HG02870 (cell line): ENCODE results near the gene CD79A.
"Not testable (repeated sequence)": the region's sequence is repeated elsewhere in the genome, so short reads cannot be mapped to it uniquely, and the experiment has no call there.

Experiments used
- ATAC-seq: cut with Tn5 transposase; IDR thresholded peaks from one replicate; pipeline ENCODE4 v1.9.1; 2021; ENCODE audit warnings: mild to moderate bottlenecking, moderate library complexity; ENCODE audit not compliant: unreplicated experiment

The CD79A gene

DNA sequence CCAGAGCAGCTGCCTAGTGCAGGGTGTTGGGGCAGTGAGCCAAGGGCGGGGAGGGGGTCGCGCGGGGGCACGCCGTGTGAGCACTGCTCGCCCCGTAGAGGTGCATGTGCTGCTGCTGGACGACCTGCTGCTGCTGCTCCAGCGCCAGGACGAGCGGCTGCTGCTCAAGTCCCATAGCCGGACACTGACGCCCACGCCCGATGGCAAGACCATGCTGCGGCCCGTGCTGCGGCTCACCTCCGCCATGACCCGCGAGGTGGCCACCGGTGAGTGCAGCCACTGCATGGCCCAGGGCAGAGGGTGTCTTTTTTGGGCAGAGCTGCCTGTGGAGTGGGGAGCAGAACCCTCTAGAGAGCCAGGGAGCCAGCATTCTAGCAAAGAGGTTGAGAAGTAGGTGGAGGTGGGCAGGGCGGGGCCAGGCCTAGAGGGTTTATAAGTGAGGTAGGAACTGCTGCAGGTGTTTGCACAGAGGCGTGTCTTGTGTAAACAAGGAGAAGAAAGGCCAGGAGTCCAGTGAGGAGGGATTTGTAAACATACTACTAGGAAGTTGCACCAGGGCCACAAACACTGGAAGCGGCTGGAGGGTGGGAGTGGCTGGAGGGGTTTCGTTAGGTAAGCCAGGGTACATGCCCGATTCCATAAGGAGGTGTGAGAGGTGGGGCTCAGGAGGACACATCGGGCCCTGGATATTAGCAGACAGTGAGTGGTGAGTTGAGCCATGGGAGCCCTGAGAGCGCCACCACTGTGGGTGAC is 27.2 kb downstream of the CD79A start:
- ATAC-seq, result no peak

DNA sequence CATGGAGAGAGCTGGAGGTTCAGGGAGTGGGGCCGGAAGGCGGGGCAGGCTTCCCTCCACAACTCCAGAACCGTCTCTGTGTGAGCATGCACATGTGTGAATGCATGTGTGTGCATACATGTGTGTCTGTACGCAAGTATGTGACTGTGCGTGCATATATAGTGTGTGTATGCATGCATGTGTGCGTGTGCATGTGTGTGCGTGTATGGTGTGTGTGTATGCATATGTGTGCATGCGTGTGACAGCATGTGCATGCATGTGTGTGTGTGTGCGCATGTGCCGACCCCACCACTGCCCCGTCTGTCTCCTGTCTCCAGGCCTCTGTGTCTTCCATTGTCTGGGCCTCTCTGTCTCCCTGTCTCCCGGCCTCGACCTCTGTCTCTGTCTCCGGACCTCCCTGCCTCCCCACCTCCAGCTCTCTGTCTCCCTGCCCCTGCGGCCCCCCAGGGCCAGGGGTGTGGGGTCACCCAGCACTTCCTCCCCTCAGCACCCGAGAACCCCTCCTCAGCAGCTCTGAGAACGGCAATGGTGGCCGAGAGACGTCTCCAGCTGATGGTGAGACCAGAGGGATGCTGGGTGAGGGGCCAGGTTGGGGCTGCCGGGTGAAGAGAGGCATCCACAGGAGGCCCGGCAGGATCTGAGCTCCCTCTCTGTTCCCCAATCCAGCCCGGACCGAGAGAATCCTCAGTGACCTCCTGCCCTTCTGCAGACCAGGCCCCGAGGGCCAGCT is 28.4 kb downstream of the CD79A start:
- no peak for ATAC-seq

DNA sequence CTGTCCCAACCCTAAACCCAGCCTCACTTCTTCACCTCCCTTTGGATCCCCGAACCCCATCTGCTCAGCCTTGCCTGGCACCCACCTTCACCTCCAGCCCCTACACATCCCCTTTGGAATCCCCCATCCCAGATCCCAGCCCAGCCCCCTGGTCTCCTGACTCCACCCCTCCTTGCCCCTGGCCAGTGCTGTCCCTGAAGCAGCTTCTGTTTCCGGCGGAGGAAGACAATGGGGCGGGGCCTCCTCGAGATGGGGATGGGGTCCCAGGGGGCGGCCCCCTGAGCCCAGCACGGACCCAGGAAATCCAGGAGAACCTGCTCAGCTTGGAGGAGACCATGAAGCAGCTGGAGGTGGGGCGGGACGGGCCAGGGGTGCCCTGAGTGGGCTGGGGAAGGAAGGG is 29.2 kb downstream of the CD79A start:
- ATAC-seq, result no peak

DNA sequence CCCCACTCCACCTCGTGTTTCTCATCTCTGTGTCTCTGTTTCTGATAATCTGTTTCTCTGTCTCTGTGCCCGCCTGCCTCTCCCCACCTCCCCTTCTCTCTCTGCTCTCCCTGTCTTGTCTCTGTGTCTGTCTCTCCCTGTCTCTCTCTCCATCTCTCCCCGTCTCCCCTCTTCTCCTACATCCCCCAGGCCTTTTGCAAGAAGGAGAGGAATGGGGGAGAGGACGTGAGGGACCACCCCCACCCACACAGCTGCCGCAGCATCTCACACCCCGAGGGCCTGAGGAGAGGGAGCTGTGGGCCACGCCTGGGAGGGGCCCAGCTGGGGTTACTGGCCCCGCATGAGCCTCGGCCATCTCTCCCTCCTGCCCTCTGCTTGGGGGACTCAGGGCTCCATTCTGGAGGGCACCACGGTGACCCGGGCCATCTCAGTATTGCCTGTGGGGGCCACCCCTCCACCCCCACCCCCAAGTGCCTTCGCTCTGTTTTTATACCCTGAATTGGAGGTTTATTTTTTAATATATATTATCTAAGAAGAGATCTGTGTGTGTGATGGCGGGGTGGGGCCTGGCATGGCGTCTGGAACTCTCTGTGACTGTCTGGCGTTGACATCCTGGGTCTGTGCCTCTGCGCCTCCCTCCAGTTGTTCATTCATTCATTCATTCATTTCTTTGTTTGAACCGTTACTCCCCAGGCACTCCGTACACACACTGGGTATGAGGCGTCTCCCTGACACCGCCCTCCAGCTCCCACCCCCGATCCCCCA is 30.0 kb downstream of the CD79A start:
- ATAC-seq, result no peak

DNA sequence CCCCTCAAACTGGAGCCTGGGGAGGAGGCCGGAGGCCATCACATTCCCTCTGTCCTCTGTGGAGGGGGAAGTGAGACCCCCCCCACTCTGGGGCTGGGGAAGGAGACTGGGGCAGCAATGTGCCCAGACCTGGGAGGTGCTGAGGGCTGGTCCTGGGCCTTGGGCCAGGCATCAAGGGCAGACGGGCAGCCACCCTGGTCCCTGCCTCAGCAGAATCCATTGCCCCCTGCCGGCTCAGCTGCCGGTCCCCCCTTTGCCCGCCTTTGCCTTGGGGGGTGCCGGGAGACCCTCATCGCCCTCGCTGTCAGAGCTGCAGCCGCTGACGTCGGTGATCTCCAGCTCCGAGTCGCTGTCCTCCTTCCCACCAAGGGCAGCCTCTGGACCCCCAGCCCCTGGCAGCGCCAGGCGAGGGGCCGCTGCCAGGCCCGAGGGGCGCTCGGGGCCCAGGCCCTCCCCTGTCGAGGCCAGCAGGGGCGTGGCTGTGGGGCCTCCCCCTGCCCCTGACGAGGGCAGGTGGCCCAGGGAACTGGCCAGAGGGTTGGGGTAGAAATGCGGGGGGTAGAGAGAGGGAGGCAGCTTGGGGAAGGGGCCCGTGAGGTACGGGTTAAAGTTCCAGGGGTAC is 31.0 kb downstream of the CD79A start:
- no peak for ATAC-seq

DNA sequence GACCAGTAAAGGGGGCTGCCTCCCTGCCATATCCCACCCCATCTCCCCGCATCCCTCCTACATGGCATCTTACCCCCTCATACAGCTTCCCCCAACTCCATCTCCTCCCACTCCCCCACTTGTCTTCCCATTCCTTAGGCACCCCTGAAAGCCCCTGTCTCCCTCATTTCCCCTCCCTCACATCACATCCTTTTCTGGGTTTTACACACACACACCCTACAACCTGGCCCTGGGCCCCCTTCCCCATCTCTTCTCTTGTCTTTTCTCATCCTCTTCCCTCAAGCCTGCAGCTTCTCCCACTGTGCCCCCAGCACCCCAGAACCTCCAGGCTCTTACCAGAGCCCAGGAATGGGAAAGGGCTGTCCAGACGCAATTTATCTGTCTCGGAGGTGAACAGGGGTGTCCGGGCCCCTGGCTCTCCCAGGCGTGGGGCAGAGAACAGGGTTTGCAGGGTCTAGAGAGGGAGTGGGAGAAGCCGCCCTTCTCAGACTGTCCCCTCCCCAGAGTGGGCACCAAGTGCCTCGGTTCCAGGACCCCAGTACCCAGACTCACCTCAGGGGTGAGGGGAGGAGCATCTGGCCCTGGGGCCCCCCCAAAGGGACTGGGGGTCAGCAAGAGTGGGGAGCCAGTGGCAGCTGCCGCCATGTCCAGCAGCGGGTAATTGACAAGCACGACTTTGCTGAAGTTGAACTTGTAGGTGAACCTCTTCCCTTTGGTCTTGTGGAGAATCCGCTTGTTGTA is 31.8 kb downstream of the CD79A start:
- no peak for ATAC-seq

DNA sequence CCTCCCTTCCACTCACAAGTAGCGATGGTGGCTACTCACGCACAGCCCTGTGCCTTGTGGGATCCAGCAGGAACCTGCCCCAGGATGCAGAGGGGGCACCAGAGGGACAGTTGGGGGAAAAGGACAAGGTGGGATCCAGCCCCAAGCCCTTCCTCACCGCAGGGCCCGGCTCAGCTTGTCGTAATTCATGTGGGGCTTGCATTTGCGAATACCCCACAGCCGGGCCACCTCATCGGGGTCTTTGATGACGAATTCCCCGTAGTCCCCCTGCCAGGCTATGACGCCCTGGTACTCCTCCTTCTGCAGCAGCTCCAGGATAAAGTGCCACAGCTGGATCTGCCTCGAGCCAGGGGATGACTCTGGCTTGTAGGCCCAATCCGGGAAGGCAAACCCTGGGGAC is 32.6 kb downstream of the CD79A start:
- no peak for ATAC-seq

DNA sequence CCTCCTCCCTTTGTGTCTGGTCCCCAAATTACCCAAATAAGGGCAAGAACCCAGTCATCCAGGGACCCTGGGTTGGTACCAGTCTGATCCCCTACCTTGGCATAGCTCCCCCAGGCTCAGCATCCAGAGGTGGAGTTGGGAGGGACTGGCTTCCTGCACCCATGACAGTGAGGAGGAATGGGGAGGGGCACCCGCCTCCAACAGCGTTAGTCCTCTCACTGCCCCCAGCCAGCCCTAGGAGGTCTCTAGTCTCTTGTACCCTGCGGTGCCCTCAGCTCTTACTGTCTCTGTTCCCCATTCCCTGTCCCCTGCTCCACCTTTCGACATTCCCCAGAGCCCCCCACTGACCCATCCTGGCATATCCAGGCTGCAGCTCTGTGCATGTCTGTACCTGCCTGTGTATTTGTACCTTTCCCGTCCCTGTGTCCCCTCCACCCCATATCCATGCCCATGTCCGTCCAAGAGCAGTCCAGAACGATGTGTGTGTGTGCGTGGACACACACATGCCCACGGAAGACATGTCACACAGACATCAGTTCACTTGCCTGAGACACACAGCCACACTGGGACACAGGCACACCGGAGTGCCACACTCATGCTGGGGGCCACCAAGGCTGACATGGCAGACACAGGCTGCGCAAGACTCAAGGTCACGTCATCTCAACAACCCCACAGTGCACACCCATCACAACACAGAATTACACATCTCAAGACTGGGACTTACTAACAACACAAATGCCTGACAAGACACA is 33.3 kb downstream of the CD79A start:
- no peak for ATAC-seq

DNA sequence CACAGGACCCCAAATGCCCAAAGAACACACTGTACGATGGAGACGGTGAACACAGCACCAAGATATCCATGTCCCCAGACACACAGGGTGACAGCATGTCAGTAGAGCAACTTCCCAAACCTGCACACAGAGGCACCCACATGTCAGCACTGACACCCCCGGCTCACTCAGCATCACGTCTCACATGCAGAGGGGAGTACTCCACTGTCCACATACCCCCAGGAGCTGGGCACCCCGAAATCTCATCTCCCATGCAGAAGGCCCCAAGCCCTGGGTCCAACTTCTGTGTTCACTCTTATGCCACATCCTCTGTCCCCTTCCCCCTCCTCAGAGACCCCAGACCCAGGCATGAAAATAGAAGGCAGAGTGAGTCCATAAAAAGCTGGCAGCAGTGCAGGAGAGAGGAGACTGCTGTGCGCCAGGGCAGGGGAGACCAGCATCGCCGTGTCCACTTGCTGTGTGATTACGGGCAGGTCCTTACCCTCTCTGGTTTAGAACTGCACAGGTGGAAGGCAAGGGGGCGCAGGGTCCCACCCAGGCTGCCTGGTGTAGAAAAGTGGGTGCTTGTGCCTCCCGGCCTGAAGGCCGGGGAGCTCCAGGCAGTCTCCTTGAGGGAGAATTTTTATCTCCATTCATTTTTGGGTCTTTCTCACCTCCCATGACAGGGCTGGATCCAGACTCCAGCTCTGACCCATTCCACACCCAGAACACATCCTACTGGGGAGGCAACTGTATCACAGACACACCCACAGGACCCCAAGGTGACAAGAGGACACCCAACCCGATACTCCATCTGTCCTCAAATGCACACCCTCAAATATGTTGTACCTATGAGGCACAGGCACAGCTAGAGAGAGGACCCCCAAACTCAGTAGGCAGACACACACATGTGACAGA is 34.2 kb downstream of the CD79A start:
- no peak for ATAC-seq

DNA sequence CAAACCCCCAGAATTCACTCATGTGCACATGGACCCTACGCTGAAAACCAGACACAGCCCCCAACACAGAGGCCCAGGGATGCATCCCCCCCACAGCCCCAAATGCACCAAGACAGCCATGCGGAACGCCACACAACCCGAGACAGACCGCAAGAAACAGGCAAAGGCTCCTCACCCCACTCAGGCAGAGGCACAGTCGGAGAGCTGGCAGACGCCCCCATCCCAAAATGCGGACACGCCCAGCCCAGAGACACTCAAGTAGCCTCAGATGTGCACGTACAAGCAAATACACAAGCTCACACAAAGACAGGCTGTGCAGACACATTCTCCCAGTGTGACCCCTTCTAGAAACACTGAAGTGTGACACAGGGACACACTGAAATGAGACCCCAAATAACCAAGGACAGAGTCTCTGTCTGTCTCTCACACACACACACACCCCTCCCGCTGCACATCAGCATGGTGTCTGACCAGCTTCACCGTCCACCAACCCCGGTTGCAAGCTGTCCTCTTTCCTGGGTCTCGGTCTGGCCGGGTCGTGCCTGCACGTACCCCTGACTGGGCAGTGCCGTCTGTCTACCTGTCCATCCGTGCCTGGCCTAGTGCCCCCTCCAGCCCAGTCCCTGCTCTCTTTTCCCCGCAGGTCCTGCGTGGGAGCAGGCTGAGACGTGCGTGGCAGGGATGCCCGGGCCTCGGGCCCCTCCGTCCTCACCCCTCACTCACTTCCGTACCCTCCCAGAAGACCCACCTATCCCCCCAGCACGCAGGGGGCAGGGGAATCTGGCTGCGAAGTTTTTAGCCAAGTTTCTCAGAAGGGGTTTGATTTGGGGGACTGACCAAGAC is 35.0 kb downstream of the CD79A start:
- no peak for ATAC-seq

DNA sequence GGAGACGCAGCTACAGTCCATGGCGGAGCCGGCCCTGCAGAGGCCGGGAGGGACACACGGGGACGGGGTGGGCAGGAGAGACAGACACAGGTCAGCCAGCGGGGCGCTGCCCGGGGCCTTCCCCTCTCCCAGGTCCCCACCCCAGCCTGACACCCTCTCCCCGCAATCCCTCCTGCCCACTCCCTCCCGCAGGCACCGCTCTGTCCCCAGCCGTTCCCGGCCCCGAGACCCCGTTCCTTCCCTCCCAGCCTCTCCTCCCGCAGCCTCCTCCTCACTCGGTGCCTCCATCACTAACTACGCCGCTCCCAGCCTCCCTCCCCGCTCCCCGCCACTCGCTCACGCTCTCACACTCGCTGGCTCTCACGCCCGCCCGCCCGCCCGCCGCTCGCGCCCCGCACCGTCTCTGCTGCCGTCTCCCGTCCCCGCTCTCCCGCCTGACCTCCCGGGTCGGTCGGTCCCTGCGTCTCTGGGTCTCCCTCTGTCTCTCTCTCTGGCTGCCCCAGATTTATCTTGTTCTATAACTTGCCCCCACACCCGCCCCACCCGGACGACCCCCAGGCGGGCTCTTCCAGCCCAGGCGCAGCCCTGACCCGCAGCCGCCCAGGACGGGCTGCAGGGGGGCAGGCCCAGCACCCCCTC is 35.9 kb downstream of the CD79A start:
- ATAC-seq, result no peak

DNA sequence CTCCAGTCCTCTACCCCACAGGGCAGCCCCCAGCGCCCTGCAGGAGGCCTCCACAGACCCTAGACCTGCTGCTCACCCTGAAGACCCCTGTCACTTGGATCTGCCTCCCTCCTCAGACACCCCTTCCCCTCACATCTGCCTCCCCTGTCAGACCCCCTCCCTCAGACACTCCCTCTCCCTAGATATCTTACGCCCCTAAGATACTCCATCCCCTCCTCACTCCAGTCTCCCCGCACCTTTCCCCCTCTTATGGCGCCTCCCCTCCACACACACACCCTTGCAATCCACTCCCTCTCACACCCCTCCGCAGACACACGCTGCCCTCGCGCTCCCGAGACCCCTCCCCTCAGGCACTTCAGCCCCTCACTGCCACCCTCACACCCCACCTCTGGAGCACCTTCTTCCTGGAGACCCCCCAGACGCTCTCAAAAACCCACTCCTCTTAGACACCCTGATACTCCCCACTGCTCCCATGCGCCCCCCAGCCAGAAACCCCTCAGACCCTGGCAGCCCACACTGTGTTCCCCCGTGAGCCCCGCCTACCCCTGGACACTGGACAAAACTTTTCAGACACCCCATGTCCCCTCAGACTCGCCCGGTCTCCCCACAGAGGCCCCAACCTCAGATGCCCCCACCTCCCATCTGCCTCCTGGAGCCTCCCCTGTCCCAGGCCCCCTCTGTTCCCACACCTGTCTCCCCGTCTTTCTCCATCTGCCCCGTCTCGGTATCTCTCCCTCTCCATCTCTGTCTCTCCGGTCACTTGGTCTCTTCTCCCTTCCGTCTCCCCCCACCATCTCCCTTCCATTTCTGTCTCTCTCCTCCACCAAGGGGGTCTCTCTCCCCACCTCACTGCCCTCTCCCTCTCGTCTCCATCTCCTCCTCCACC is 36.7 kb downstream of the CD79A start:
- ATAC-seq, result no peak

DNA sequence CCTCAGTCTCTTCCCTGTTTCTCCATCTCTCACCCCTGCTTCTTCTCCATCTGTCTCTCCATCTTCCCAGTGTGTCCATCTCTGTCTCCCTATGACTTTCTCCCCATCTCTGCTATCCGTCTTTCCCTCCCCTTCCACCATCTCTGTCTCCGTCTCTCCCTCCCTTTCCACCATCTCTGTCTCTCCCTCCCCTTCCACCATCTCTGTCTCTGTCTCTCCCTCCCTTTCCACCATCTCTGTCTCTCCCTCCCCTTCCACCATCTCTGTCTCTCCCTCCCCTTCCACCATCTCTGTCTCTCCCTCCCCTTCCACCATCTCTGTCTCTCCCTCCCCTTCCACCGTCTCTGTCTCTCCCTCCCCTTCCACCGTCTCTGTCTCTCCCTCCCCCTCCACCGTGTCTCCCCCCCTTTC is 37.4 kb downstream of the CD79A start:
- ATAC-seq, result not testable (repeated sequence)

DNA sequence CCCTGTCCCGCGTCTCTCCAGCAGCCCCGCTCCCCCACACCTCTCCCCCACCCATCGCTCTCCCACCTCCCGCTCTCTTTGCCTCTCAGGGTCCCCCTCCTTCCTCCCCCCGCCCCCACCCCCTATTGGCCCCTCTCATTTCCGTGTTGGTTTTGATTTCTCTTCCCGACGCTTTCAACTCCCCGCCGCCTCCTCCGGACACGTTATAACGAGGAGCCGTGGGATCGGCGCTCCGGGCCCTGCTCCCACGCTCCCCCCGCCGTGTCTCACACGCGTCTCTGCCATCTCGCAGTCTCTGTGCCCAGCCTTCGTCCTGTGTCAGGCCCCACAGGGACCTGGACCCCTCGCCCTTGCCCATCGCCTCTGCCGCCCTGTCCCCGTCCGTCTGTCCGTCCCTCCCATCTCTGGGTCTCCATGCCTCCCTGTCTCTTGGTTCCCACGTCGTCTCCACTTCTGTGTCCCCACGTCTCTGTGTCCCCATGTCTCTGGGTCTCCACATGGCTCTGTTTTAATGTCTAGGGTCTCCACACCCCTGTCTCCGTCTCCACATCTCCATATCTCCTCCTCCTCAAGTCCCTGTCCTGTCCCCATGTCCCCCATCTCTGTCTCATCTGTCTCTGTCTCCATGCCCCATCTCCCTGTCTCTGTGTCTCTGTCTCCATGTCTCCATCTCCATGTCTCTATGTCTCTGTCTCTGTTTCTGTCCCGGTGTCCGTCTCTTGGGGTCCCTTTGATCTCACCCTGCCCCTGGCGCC is 38.1 kb downstream of the CD79A start:
- no peak for ATAC-seq

DNA sequence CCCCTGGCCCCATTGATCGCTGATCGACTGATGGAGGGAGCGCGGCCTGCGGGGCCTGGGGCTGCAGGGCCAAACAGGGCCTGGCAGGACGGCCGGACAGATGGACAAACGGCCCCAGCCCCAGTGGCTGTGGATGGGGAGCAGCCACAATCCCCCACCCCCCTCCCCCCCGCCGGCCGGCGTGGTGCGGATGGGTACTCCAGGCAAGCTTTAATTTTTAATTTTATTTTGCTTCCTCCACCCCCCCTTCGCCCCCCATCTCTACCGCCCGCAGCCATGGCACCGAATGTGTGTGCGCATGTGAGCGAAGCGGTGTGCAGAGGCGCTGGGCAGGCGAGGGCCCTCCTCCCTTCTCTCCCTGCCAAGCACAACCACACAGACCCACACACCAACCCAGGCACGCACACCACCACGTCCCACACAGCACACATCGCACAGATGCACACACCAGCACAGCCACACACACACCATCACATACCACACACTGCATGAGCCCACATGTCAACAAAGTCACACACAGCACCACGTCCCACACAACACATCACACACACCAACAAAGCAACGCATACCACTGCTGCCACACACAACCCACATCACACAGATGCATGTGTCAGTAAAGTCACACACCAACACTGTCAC is 38.8 kb downstream of the CD79A start:
- ATAC-seq, result no peak
